Esophagus muscularis mucosa (tissue), 3 donors: ENCODE results near the gene OVOL2.

Experiments used
- CTCF ChIP-seq, 3 experiments: fragments of 200-600 bp in 2 of 3; fragments of 450-650 bp in 1 of 3; sonication (generic) in 2 of 3; IDR thresholded peaks; one replicate each; pipeline ENCODE4 v1.5.1; 2017 to 2019; ENCODE audit warnings: antibody characterized with exemption in 3 of 3, mild to moderate bottlenecking in 2 of 3, moderate library complexity in 1 of 3
- POLR2A ChIP-seq: fragments of 450-650 bp; IDR thresholded peaks from one replicate; pipeline ENCODE4 v1.6.1; 2017; ENCODE audit warnings: antibody characterized with exemption, moderate library complexity, mild to moderate bottlenecking, low read depth

DNA sequence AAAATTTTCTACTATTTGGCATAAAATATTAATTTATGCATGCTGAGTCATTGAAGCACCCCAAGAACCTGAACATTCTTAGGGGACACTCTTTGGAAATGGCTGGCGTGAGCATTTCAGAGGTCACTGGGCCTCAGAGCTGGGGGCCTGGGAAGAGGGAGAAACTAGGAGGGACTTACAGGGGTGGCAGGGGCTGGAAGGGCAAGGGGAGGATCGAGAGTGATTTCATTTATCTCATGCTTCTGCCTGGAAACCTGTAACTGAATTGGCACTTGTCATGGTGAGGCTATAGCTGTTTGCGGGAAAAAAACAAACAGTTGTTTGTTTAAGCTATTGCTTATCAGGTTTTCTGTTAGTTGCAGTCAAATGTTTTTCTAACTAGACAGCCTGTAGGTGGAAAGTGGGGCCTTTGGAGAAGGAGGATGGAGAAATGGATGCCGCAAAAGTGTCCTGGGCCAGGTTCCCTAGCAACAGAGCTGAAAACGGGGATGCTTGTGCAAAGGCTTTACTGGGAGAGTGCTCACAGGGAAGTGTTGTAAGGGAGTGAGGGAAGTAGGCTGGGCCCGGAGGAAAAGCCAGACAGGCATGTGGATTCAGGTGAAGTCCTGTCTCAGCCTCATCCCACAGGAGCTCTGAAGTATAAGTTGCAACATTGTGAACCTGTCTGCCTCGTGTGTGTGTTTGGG is 43.6 kb upstream of the OVOL2 start:
- TF ChIP-seq CTCF (IDR thresholded peaks at IDR 0.05) (no peak), POLR2A (no peak)
